Stomach (tissue), 4 donors: ENCODE measurements around the gene GLIPR1.

Experiments
- CTCF ChIP-seq, 7 experiments: fragments of 450-650 bp in 4 of 7; fragments of 200-600 bp in 3 of 7; sonication (generic) in 3 of 7; IDR thresholded peaks; one replicate each; pipeline ENCODE4 v1.5.1; 2016 to 2019; ENCODE audit warnings: antibody characterized with exemption in 7 of 7, control low read depth in 2 of 7, mild to moderate bottlenecking in 1 of 7
- EP300 ChIP-seq: sonication (generic); formaldehyde crosslinking; IDR thresholded peaks from one replicate; pipeline ENCODE4 v1.6.1; 2017; ENCODE audit warnings: antibody characterized with exemption
- POLR2A ChIP-seq, 4 donors: fragments of 450-650 bp; IDR thresholded peaks; one replicate each; pipeline ENCODE4 v1.6.1; 2016; ENCODE audit warnings: antibody characterized with exemption in 4 of 4, control low read depth in 2 of 4, mild to moderate bottlenecking in 1 of 4, moderate library complexity in 1 of 4
- POLR2AphosphoS5 ChIP-seq, 3 donors: sonication (generic); formaldehyde crosslinking; IDR thresholded peaks; one replicate each; pipeline ENCODE4 v1.6.1; 2016; ENCODE audit warnings: antibody characterized with exemption in 3 of 3

GRCh38 chr12:75480469-75480949 lies at the start of gene GLIPR1:
- TF ChIP-seq POLR2A (IDR thresholded peaks at IDR 0.05) (no peak), CTCF (IDR thresholded peaks at IDR 0.05) (no peak), EP300 (no peak), POLR2AphosphoS5 (IDR thresholded peaks at IDR 0.05) (peak; percentile 73 to 89 (median 85))
